Liver (tissue), 9 donors: ENCODE data around the gene CACNA1H. TPM values are rescaled to one million over a fixed set of nuclear protein-coding genes. Genes with fewer than 3 reads are reported as not detected.

Experiments used
- DNase-seq: peaks from one replicate; pipeline ENCODE4 v3.0.0-alpha.2; 2017; ENCODE audit warnings: low spot score
- H3K27ac ChIP-seq, 2 donors: one replicate each; pipeline ENCODE4 v1.7.0; 2013; ENCODE audit warnings: inconsistent platforms in 2 of 2, low read length in 2 of 2, control low read depth in 1 of 2, low read depth in 1 of 2, mild to moderate bottlenecking in 1 of 2
- H3K27me3 ChIP-seq, 4 donors: one replicate each; pipeline versions ENCODE4 v1.6.1 to v1.7.0; 2013; ENCODE audit warnings: low read length in 3 of 4, inconsistent platforms in 1 of 4, mild to moderate bottlenecking in 1 of 4, moderate library complexity in 1 of 4; ENCODE audit not compliant: control insufficient read depth in 4 of 4, insufficient read depth in 4 of 4
- H3K36me3 ChIP-seq, 4 donors: one replicate each; pipeline versions ENCODE4 v1.6.1 to v1.7.0; 2013; ENCODE audit warnings: low read length in 3 of 4, mild to moderate bottlenecking in 3 of 4, low read depth in 1 of 4, moderate library complexity in 1 of 4; ENCODE audit not compliant: control insufficient read depth in 4 of 4, insufficient read depth in 3 of 4
- H3K4me1 ChIP-seq, 4 donors: one replicate each; pipeline versions ENCODE4 v1.6.1 to v1.7.0; 2013; ENCODE audit warnings: low read length in 3 of 4, mild to moderate bottlenecking in 3 of 4, moderate library complexity in 1 of 4; ENCODE audit not compliant: control insufficient read depth in 4 of 4, insufficient read depth in 4 of 4
- H3K4me3 ChIP-seq, 3 donors: one replicate each; pipeline versions ENCODE4 v1.6.1 to v1.7.0; 2013; ENCODE audit warnings: low read length in 3 of 3, control low read depth in 1 of 3, low read depth in 1 of 3, mild to moderate bottlenecking in 1 of 3
- H3K9ac ChIP-seq, 2 donors: one replicate each; pipeline ENCODE4 v1.7.0; 2013; ENCODE audit warnings: low read length in 2 of 2, mild to moderate bottlenecking in 2 of 2, moderate library complexity in 2 of 2, control low read depth in 1 of 2, low read depth in 1 of 2
- H3K9me3 ChIP-seq, 4 donors: one replicate each; pipeline versions ENCODE4 v1.6.1 to v1.7.0; 2013; ENCODE audit warnings: low read length in 3 of 4; ENCODE audit not compliant: control insufficient read depth in 4 of 4
- ATF3 ChIP-seq: IDR thresholded peaks from 2 replicates; pipeline ENCODE4 v1.6.1; 2016; ENCODE audit warnings: antibody characterized with exemption
- CTCF ChIP-seq: fragments of 150-350 bp; IDR thresholded peaks from 2 replicates; pipeline ENCODE4 v1.5.1; 2017; ENCODE audit warnings: improper control_type of control experiment, low read depth, low read length; ENCODE audit not compliant: missing input control
- EGR1 ChIP-seq, 2 donors: IDR thresholded peaks; 2 replicates each; pipeline ENCODE4 v1.6.1; 2016 to 2018; ENCODE audit warnings: antibody characterized with exemption in 2 of 2, low read depth in 2 of 2
- FOXA1 ChIP-seq: IDR thresholded peaks from 2 replicates; pipeline ENCODE4 v1.6.1; 2016; ENCODE audit warnings: antibody characterized with exemption
- GABPA ChIP-seq, 2 donors: IDR thresholded peaks in 1 of 2; conservative IDR thresholded peaks in 1 of 2; 2 replicates each; pipeline ENCODE4 v1.6.1; 2016; ENCODE audit warnings: antibody characterized with exemption in 2 of 2, mild to moderate bottlenecking in 1 of 2, moderate library complexity in 1 of 2
- HNF4A ChIP-seq, 2 donors: conservative IDR thresholded peaks; 2 replicates each; pipeline ENCODE4 v1.6.1; 2016; ENCODE audit warnings: antibody characterized with exemption in 2 of 2, mild to moderate bottlenecking in 2 of 2
- HNF4G ChIP-seq: IDR thresholded peaks from 2 replicates; pipeline ENCODE4 v1.6.1; 2016; ENCODE audit warnings: antibody characterized with exemption
- MAX ChIP-seq: IDR thresholded peaks from 2 replicates; pipeline ENCODE4 v1.6.1; 2016; ENCODE audit warnings: antibody characterized with exemption
- NR2F2 ChIP-seq: IDR thresholded peaks from 2 replicates; pipeline ENCODE4 v1.6.1; 2016; ENCODE audit warnings: antibody characterized with exemption
- RAD21 ChIP-seq, 2 donors: IDR thresholded peaks; 2 replicates each; pipeline ENCODE4 v1.6.1; 2016; ENCODE audit warnings: antibody characterized with exemption in 2 of 2, mild to moderate bottlenecking in 2 of 2
- REST ChIP-seq: IDR thresholded peaks from 2 replicates; pipeline ENCODE4 v1.6.1; 2016; ENCODE audit warnings: antibody characterized with exemption, mild to moderate bottlenecking
- RXRA ChIP-seq, 2 donors: IDR thresholded peaks; 2 replicates each; pipeline ENCODE4 v1.6.1; 2017 to 2018; ENCODE audit warnings: antibody characterized with exemption in 2 of 2, mild to moderate bottlenecking in 1 of 2
- SP1 ChIP-seq: IDR thresholded peaks from 2 replicates; pipeline ENCODE4 v1.6.1; 2018; ENCODE audit warnings: antibody characterized with exemption, mild to moderate bottlenecking
- YY1 ChIP-seq: IDR thresholded peaks from 2 replicates; pipeline ENCODE4 v1.6.1; 2016; ENCODE audit warnings: antibody characterized with exemption, mild to moderate bottlenecking
- ZBTB33 ChIP-seq: IDR thresholded peaks from 2 replicates; pipeline ENCODE4 v1.6.1; 2016; ENCODE audit warnings: antibody characterized with exemption
- WGBS: extraction: QIAGEN DNeasy Blood & Tissue Kit; methylation state at CpG from one replicate; pipeline ENCODE4 v1.1.7; 2013; 5-methylcytosine and 5-hydroxymethylcytosine counted together
- polyA plus RNA-seq, 2 donors: library from polyadenylated mRNA; stranded (reverse) in 1 of 2; unstranded in 1 of 2; fragments of 200-250 nt in 1 of 2; fragments of >200 nt in 1 of 2; fragmentation: Nextera tagmentation in 1 of 2; extraction: Ambion mirVana in 1 of 2; gene quantifications; one replicate each; pipeline versions ENCODE4 v1.2.1 to v1.2.3, GENCODE V29; 2013 to 2015
- total RNA-seq, 2 donors: library from RNA; depleted of rRNA; stranded (reverse); fragments of >200 nt; gene quantifications; one replicate each; pipeline ENCODE4 v1.2.3, GENCODE V29; 2014
- donor health status: healthy.
- donor health status: healthy.
- donor health status: healthy.
- donor health status: healthy.
- donor health status: healthy.

Gene CACNA1H
- total and polyA plus RNA-seq, 4 donors: 0.21 to 8.5 (median 6.1) TPM

GRCh38 chr16:1140582-1141162, 12.2 kb upstream of the CACNA1H start:
- H3K4me1 ChIP-seq: peaks cover 3 to 8% (median 7%) of the 10 kb centered on the region in 4 donors

More at GRCh38 chr16:1140582-1141162, 12.2 kb upstream of the CACNA1H start:
- no peak overlapping the region for H3K4me3 ChIP-seq
- TF ChIP-seq RXRA (IDR thresholded peaks at IDR 0.05) (no peak), ZBTB33 (no peak), MAX (no peak), EGR1 (IDR thresholded peaks at IDR 0.05; ENCODE audit: low read depth in 2 of 2) (no peak), FOXA1 (no peak), HNF4G (no peak), GABPA (IDR thresholded peaks at IDR 0.05 in 1 of 2, conservative IDR thresholded peaks at IDR 0.05 in 1 of 2) (no peak), HNF4A (conservative IDR thresholded peaks at IDR 0.05) (no peak), SP1 (no peak), CTCF (no peak), NR2F2 (no peak), RAD21 (IDR thresholded peaks at IDR 0.05) (no peak), YY1 (no peak), REST (no peak), ATF3 (no peak)
- H3K9me3 ChIP-seq: no peaks in the 10 kb centered on the region
- H3K36me3 ChIP-seq: no peaks in the 10 kb centered on the region
- no peak overlapping the region for H3K9ac ChIP-seq
- 91% methylated on average over 23 of the region's 23 CpGs for WGBS
- no peaks in the 10 kb centered on the region for H3K27me3 ChIP-seq
- no peak for DNase-seq
- no peak overlapping the region for H3K27ac ChIP-seq
